ENCODE data around the gene SPTB. TPM values are rescaled to one million over a fixed set of nuclear protein-coding genes. Genes with fewer than 3 reads are reported as not detected.
A peak's percentile ranks its signal among the peaks of the same experiment; 100 is the strongest.

Gene SPTB
- total RNA-seq, 4 donors from 2014 or later, result 123 to 554 (median 266) TPM

- intact Hi-C loops (cut with DNase I; ENCODE audit: low total_unique reads), result no loop called here
- ATAC-seq, result no peak
- H3K27ac ChIP-seq, result peak overlapping the region in 1 of 4 donors; percentile 6
Measured at GRCh38 chr14:64804754-64805260, 74.9 kb downstream of the SPTB start.

DNA sequence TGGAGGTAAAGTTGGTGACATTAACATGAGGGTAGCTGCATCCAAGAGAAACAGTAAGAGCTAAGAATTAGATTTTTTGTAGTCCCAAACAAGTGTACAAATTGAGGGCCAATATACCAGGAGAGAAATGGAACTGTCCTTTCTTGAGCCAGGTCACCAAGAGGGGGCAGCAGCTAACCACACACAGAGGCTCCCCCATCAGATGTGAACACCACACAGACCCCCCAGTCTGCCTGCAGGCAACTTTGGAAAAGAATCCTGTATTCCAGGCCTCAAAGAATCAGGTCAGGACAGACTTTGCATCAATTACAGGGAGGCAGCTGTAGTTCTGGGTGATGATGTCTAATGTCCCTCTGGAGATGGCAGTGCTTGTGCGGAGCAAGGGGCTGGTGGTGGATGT, 77.9 kb downstream of the SPTB start:
- Histone ChIP-seq H3K36me3 (peaks cover 0 to 73% of the 10 kb centered on the region in 2 donors), H3K27me3 (no peaks in the 10 kb centered on the region), H3K9me3 (no peaks in the 10 kb centered on the region), H3K4me3 (no peak overlapping the region), H3K27ac (no peak overlapping the region), H3K4me1 (peaks cover 6 to 10% of the 10 kb centered on the region in 2 donors)
- no peak for ATAC-seq
- intact Hi-C loops (cut with DNase I; ENCODE audit: low total_unique reads) (no loop called here), in situ Hi-C loops (cut with MboI; ENCODE audit: low sequenced_read_pairs in 4 of 4) (no loop called here)
- TF ChIP-seq POLR2A (IDR thresholded peaks at IDR 0.05), result no peak
- TF ChIP-seq CTCF (IDR thresholded peaks at IDR 0.05 in 4 of 5, conservative IDR thresholded peaks at IDR 0.05 in 1 of 5), result peak in 4 of 5 experiments; percentile 18 to 45 (median 26)
- no peak for DNase-seq

More at GRCh38 chr14:64804754-64805260, 74.9 kb downstream of the SPTB start:
- Histone ChIP-seq H3K27me3 (no peaks in the 10 kb centered on the region), H3K4me3 (no peak overlapping the region), H3K36me3 (peaks cover 0 to 45% of the 10 kb centered on the region in 2 donors), H3K9me3 (no peaks in the 10 kb centered on the region), H3K4me1 (peaks cover 24 to 29% of the 10 kb centered on the region in 2 donors)
- in situ Hi-C loops (cut with MboI; ENCODE audit: low sequenced_read_pairs in 4 of 4), result no loop called here
- TF ChIP-seq POLR2A (IDR thresholded peaks at IDR 0.05) (no peak), CTCF (IDR thresholded peaks at IDR 0.05 in 4 of 5, conservative IDR thresholded peaks at IDR 0.05 in 1 of 5) (no peak)
- no peak for DNase-seq

DNA sequence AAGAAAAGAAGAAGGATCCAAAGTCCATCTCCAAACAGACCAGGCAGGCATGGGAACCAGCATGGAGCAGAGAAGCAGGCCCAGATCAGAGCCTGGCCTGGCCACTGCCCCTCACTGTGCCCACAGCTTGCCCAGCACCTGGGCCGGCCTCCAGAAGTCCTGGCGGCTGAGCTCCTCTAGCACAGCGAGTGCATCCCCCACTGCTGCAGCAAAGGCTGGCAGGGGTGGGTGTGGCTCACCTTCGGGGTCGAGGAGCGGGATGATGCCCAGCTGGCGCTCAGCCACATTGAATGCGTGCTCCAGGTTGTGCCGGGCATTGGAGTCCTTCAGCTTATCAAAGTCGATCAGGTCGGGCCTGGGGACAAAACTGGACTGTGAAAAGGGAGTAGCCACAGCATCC, 78.7 kb downstream of the SPTB start:
- Histone ChIP-seq H3K27ac (peak overlapping the region in 1 of 4 donors; percentile 31), H3K4me3 (no peak overlapping the region), H3K4me1 (peaks cover 2 to 3% of the 10 kb centered on the region in 2 donors), H3K36me3 (peaks cover 3 to 81% of the 10 kb centered on the region in 2 donors), H3K9me3 (no peaks in the 10 kb centered on the region), H3K27me3 (no peaks in the 10 kb centered on the region)
- DNase-seq (no peak), ATAC-seq (no peak)
- in situ Hi-C loops (cut with MboI; ENCODE audit: low sequenced_read_pairs in 4 of 4) (no loop called here), intact Hi-C loops (cut with DNase I; ENCODE audit: low total_unique reads) (no loop called here)
- TF ChIP-seq CTCF (IDR thresholded peaks at IDR 0.05 in 4 of 5, conservative IDR thresholded peaks at IDR 0.05 in 1 of 5) (no peak), POLR2A (IDR thresholded peaks at IDR 0.05) (no peak)

DNA sequence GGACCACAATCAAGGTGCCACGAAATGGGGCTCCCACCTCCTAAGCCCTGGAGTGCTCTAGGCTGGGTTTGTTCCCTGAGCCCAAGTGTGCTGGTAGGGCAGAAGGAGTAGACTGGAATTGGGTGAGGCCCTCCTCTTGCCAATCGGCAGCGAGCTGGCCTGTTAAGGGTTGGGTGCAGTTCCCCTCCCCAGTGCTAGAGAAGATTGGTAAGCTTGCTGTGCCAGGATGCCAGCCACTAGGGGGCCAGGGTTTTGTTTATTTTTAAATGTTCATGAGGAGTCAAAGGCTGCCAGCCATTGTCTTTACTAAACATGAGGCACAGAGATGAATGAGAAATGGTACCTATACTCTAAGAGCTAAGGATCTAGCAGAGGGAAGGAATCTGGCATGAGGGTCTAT, 79.7 kb downstream of the SPTB start:
- DNase-seq (peak in 1 of 2 donors; percentile 50), ATAC-seq (peak in 1 of 2 donors; percentile 55)
- intact Hi-C loops (cut with DNase I; ENCODE audit: low total_unique reads), result no loop called here
- Histone ChIP-seq H3K9me3 (no peaks in the 10 kb centered on the region), H3K36me3 (peaks cover 3 to 91% of the 10 kb centered on the region in 2 donors), H3K27me3 (no peaks in the 10 kb centered on the region), H3K4me3 (no peak overlapping the region), H3K27ac (peak overlapping the region in 1 of 4 donors; percentile 31), H3K4me1 (no peaks in the 10 kb centered on the region)
- in situ Hi-C loops (cut with MboI; ENCODE audit: low sequenced_read_pairs in 4 of 4), result no loop called here
- no peak for TF ChIP-seq POLR2A (IDR thresholded peaks at IDR 0.05)
- peak; percentile 31 to 57 (median 50) for TF ChIP-seq CTCF (IDR thresholded peaks at IDR 0.05 in 4 of 5, conservative IDR thresholded peaks at IDR 0.05 in 1 of 5)

GRCh38 chr14:64799555-64799954, 80.2 kb downstream of the SPTB start:
- H3K36me3 ChIP-seq, result peaks cover 3 to 91% of the 10 kb centered on the region in 2 donors
- H3K4me1 ChIP-seq, result no peaks in the 10 kb centered on the region
- in situ Hi-C loops (cut with MboI; ENCODE audit: low sequenced_read_pairs in 4 of 4), result no loop called here
- H3K27ac ChIP-seq, result peak overlapping the region in 1 of 4 donors; percentile 31
- intact Hi-C loops (cut with DNase I; ENCODE audit: low total_unique reads), result no loop called here
- no peaks in the 10 kb centered on the region for H3K27me3 ChIP-seq
- DNase-seq, result no peak
- no peaks in the 10 kb centered on the region for H3K9me3 ChIP-seq
- TF ChIP-seq CTCF (IDR thresholded peaks at IDR 0.05 in 4 of 5, conservative IDR thresholded peaks at IDR 0.05 in 1 of 5) (no peak), POLR2A (IDR thresholded peaks at IDR 0.05) (no peak)
- no peak overlapping the region for H3K4me3 ChIP-seq
- no peak for ATAC-seq
